Spleen (tissue), 11 donors: ENCODE data around the gene LYPD4. TPM values are rescaled to one million over a fixed set of nuclear protein-coding genes. Genes with fewer than 3 reads are reported as not detected.

Experiments
- DNase-seq: peaks from one replicate; pipeline ENCODE4 v3.0.0-alpha.2; 2020
- H3K27ac ChIP-seq, 8 donors: fragments of 200-600 bp; sonication (generic) in 7 of 8; 1 replicate in 4 of 8; 2 replicates in 4 of 8; pipeline versions ENCODE4 v1.5.0 to v1.8.0; 2016 to 2021; ENCODE audit warnings: inconsistent platforms in 4 of 8, mild to moderate bottlenecking in 4 of 8, moderate library complexity in 1 of 8
- H3K27me3 ChIP-seq, 7 donors: fragments of 200-600 bp; sonication (generic) in 6 of 7; replicated peaks in 1 of 7; 1 replicate in 4 of 7; 2 replicates in 3 of 7; pipeline versions ENCODE4 v1.5.0 to v1.8.0; 2016 to 2021; ENCODE audit warnings: inconsistent platforms in 3 of 7, mild to moderate bottlenecking in 1 of 7
- H3K36me3 ChIP-seq, 6 donors: fragments of 200-600 bp; sonication (generic) in 5 of 6; 1 replicate in 4 of 6; 2 replicates in 2 of 6; pipeline versions ENCODE4 v1.5.0 to v1.8.0; 2016 to 2021; ENCODE audit warnings: inconsistent platforms in 2 of 6
- H3K4me1 ChIP-seq, 6 donors: fragments of 200-600 bp; sonication (generic) in 5 of 6; 1 replicate in 3 of 6; 2 replicates in 3 of 6; pipeline versions ENCODE4 v1.5.0 to v1.8.0; 2016 to 2021; ENCODE audit warnings: inconsistent platforms in 3 of 6
- H3K4me3 ChIP-seq, 8 donors: fragments of 200-600 bp; sonication (generic) in 7 of 8; 1 replicate in 4 of 8; 2 replicates in 4 of 8; pipeline versions ENCODE4 v1.5.0 to v1.8.0; 2016 to 2021; ENCODE audit warnings: inconsistent platforms in 4 of 8, mild to moderate bottlenecking in 4 of 8, moderate library complexity in 2 of 8
- H3K9me3 ChIP-seq, 8 donors: fragments of 200-600 bp; sonication (generic) in 7 of 8; 1 replicate in 4 of 8; 2 replicates in 4 of 8; pipeline versions ENCODE4 v1.5.0 to v1.8.0; 2016 to 2021; ENCODE audit warnings: inconsistent platforms in 4 of 8
- CTCF ChIP-seq, 11 experiments: fragments of 200-600 bp in 7 of 11; fragments of 450-650 bp in 4 of 11; sonication (generic) in 4 of 11; IDR thresholded peaks in 8 of 11; conservative IDR thresholded peaks in 3 of 11; 1 replicate in 7 of 11; 2 replicates in 4 of 11; pipeline versions ENCODE4 v1.4.0 to v1.8.0; 2016 to 2021; ENCODE audit warnings: antibody characterized with exemption in 11 of 11, inconsistent platforms in 4 of 11, mild to moderate bottlenecking in 1 of 11
- POLR2A ChIP-seq, 3 donors: fragments of 450-650 bp; IDR thresholded peaks; one replicate each; pipeline ENCODE4 v1.5.1; 2017; ENCODE audit warnings: antibody characterized with exemption in 3 of 3, mild to moderate bottlenecking in 1 of 3
- POLR2AphosphoS5 ChIP-seq, 3 donors: sonication (generic); formaldehyde crosslinking; IDR thresholded peaks; one replicate each; pipeline ENCODE4 v1.5.1; 2017; ENCODE audit warnings: antibody characterized with exemption in 3 of 3
- WGBS, 5 donors: extraction: QIAGEN DNeasy Blood & Tissue Kit in 3 of 5; methylation state at CpG; one replicate each; pipeline versions ENCODE4 v1.1.5 to v1.1.7; 2013 to 2018; 5-methylcytosine and 5-hydroxymethylcytosine counted together
- intact Hi-C: fragments of 100-400 bp; cut with DNase I; formaldehyde crosslinking; loops from one replicate; pipeline ENCODE4 v1.15.0; 2023; ENCODE audit warnings: low total_unique reads
- polyA plus RNA-seq, 3 donors: library from polyadenylated mRNA; stranded (reverse); fragments of 200-250 nt; gene quantifications; one replicate each; pipeline ENCODE4 v1.2.1, GENCODE V29; 2013
- total RNA-seq, 7 donors: library from RNA; depleted of rRNA in 3 of 7; stranded (reverse); fragments of >200 nt in 3 of 7; fragmentation: NEBNext Ultra II Directional in 4 of 7; extraction: Animal tissue kit (Norgen Biotek cat#: 25700) in 4 of 7; gene quantifications; one replicate each; pipeline versions ENCODE4 v1.1.0 to v1.2.1, GENCODE V29; 2016 to 2021
- donor health status: healthy with polysubstance abuse.
- donor health status: DM: no; HTN: no; CAD: no; lungs with moderate emphysema.
- donor health status: DM: no; HTN: no; CAD: no.
- donor health status: Bipolar disorder and iron deficiency.
- donor health status: healthy.
- donor health status: DM: no; HTN: no; CAD: no.
- donor health status: DM: yes; HTN: yes; CAD: no.

Gene LYPD4
- total and polyA plus RNA-seq, 10 donors, result 0.04 TPM; not detected in 9

GRCh38 chr19:41850381-41850780 lies 5.9 kb upstream of the LYPD4 start:
- TF ChIP-seq POLR2AphosphoS5 (IDR thresholded peaks at IDR 0.05) (no peak), CTCF (IDR thresholded peaks at IDR 0.05 in 8 of 11, conservative IDR thresholded peaks at IDR 0.05 in 3 of 11) (no peak), POLR2A (IDR thresholded peaks at IDR 0.05) (no peak)
- Histone ChIP-seq H3K36me3 (no peaks in the 10 kb centered on the region), H3K4me1 (no peaks in the 10 kb centered on the region), H3K27me3 (peaks cover 0 to 7% (median 0%) of the 10 kb centered on the region in 7 donors), H3K27ac (no peak overlapping the region), H3K9me3 (no peaks in the 10 kb centered on the region), H3K4me3 (no peak overlapping the region)
- DNase-seq, result no peak
- intact Hi-C loops, result no loop called here
- 67 to 81% (median 73%) methylated on average over 5 of the region's 5 CpGs for WGBS, 5 donors

- no peaks in the 10 kb centered on the region for H3K4me1 ChIP-seq
- H3K4me3 ChIP-seq, result no peak overlapping the region
- TF ChIP-seq POLR2A (IDR thresholded peaks at IDR 0.05) (no peak), CTCF (IDR thresholded peaks at IDR 0.05 in 8 of 11, conservative IDR thresholded peaks at IDR 0.05 in 3 of 11) (no peak), POLR2AphosphoS5 (IDR thresholded peaks at IDR 0.05) (no peak)
- H3K36me3 ChIP-seq, result no peaks in the 10 kb centered on the region
- no peak for DNase-seq
- intact Hi-C loops, result no loop called here
- H3K9me3 ChIP-seq, result peaks cover 0 to 3% (median 0%) of the 10 kb centered on the region in 8 donors
- H3K27ac ChIP-seq, result no peak overlapping the region
- H3K27me3 ChIP-seq, result peaks cover 0 to 7% (median 0%) of the 10 kb centered on the region in 7 donors
- 63 to 77% (median 73%) methylated on average over 2 of the region's 2 CpGs for WGBS, 5 donors
These were observed 4.6 kb upstream of the LYPD4 start for GRCh38 chr19:41849067-41849466.

- WGBS, 5 donors, result 80 to 89% (median 83%) methylated on average over 6 of the region's 6 CpGs
- no peak for DNase-seq
- intact Hi-C loops, result no loop called here
These were observed 4.2 kb upstream of the LYPD4 start for GRCh38 chr19:41848666-41849065.

More at GRCh38 chr19:41848666-41849065, 4.2 kb upstream of the LYPD4 start:
- Histone ChIP-seq H3K4me1 (no peaks in the 10 kb centered on the region), H3K9me3 (peaks cover 0 to 3% (median 0%) of the 10 kb centered on the region in 8 donors), H3K27me3 (peaks cover 0 to 7% (median 0%) of the 10 kb centered on the region in 7 donors), H3K4me3 (no peak overlapping the region), H3K36me3 (no peaks in the 10 kb centered on the region), H3K27ac (no peak overlapping the region)
- TF ChIP-seq POLR2AphosphoS5 (IDR thresholded peaks at IDR 0.05) (no peak), POLR2A (IDR thresholded peaks at IDR 0.05) (no peak), CTCF (IDR thresholded peaks at IDR 0.05 in 8 of 11, conservative IDR thresholded peaks at IDR 0.05 in 3 of 11) (no peak)
